ENCODE results near the gene MTLN.
"Not testable (repeated sequence)": the region's sequence is repeated elsewhere in the genome, so short reads cannot be mapped to it uniquely, and the experiment has no call there.

MTLN gene

GRCh38 chr2:110219496-110220189 lies 7.3 kb upstream of the MTLN start:
- no peak for TF ChIP-seq CTCF (IDR thresholded peaks at IDR 0.05; ENCODE audit: borderline replicate concordance, insufficient read depth, low read depth, low read length)
- no peak overlapping the region for H3K4me3 ChIP-seq (ENCODE audit: low read depth, low read length)

GRCh38 chr2:110218889-110219288 lies 6.5 kb upstream of the MTLN start:
- H3K4me3 ChIP-seq (ENCODE audit: low read depth, low read length), result not testable (repeated sequence)

GRCh38 chr2:110216803-110217202 lies 4.5 kb upstream of the MTLN start:
- TF ChIP-seq CTCF (IDR thresholded peaks at IDR 0.05; ENCODE audit: borderline replicate concordance, insufficient read depth, low read depth, low read length), result no peak
- H3K4me3 ChIP-seq (ENCODE audit: low read depth, low read length), result no peak overlapping the region

GRCh38 chr2:110216199-110216598 lies 3.9 kb upstream of the MTLN start:
- TF ChIP-seq CTCF (IDR thresholded peaks at IDR 0.05; ENCODE audit: borderline replicate concordance, insufficient read depth, low read depth, low read length), result no peak

GRCh38 chr2:110215566-110216158 lies 3.3 kb upstream of the MTLN start:
- no peak overlapping the region for H3K4me3 ChIP-seq (ENCODE audit: low read depth, low read length)
- no peak for TF ChIP-seq CTCF (IDR thresholded peaks at IDR 0.05; ENCODE audit: borderline replicate concordance, insufficient read depth, low read depth, low read length)

More at GRCh38 chr2:110216199-110216598, 3.9 kb upstream of the MTLN start:
- no peak overlapping the region for H3K4me3 ChIP-seq (ENCODE audit: low read depth, low read length)

GRCh38 chr2:110215091-110215490 lies 2.7 kb upstream of the MTLN start:
- TF ChIP-seq CTCF (IDR thresholded peaks at IDR 0.05; ENCODE audit: borderline replicate concordance, insufficient read depth, low read depth, low read length), result no peak
- H3K4me3 ChIP-seq (ENCODE audit: low read depth, low read length), result no peak overlapping the region

- not testable (repeated sequence) for H3K4me3 ChIP-seq (ENCODE audit: low read depth, low read length)
These were observed 1.2 kb upstream of the MTLN start for GRCh38 chr2:110213522-110213921.

- no peak for TF ChIP-seq CTCF (IDR thresholded peaks at IDR 0.05; ENCODE audit: borderline replicate concordance, insufficient read depth, low read depth, low read length)
- H3K4me3 ChIP-seq (ENCODE audit: low read depth, low read length), result no peak overlapping the region
These were observed 6.5 kb downstream of the MTLN start for GRCh38 chr2:110205660-110206455.

Measured in GM12875 (cell line).